H9 (cell line): Measurements from ENCODE around the gene IQCK. TPM values are rescaled to one million over a fixed set of nuclear protein-coding genes. Genes with fewer than 3 reads are reported as not detected.

ENCODE experiments used
- DNase-seq: peaks from one replicate; pipeline ENCODE4 v3.0.0-alpha.2; 2017
- H2AFZ ChIP-seq: one replicate; pipeline ENCODE4 v1.6.1; 2013; ENCODE audit warnings: mild to moderate bottlenecking, low read length, control low read depth, moderate library complexity
- H2AK5ac ChIP-seq: 2 replicates; pipeline ENCODE4 v1.6.1; 2013; ENCODE audit warnings: low read length, control low read depth, mixed read lengths; ENCODE audit not compliant: insufficient read length
- H2BK120ac ChIP-seq: one replicate; pipeline ENCODE4 v1.6.1; 2013; ENCODE audit warnings: low read depth, mild to moderate bottlenecking, low read length, control low read depth, inconsistent platforms; ENCODE audit not compliant: poor library complexity, severe bottlenecking
- H2BK12ac ChIP-seq: 2 replicates; pipeline ENCODE4 v1.6.1; 2013; ENCODE audit warnings: low read length, control low read depth, mixed read lengths, low read depth; ENCODE audit not compliant: insufficient read length
- H2BK15ac ChIP-seq: 2 replicates; pipeline ENCODE4 v1.6.1; 2013; ENCODE audit warnings: low read depth, low read length, control low read depth
- H2BK20ac ChIP-seq: one replicate; pipeline ENCODE4 v1.6.1; 2013; ENCODE audit warnings: low read depth, mild to moderate bottlenecking, low read length, control low read depth, inconsistent platforms; ENCODE audit not compliant: poor library complexity, severe bottlenecking
- H2BK5ac ChIP-seq: 2 replicates; pipeline ENCODE4 v1.6.1; 2013; ENCODE audit warnings: low read length, control low read depth, mixed read lengths; ENCODE audit not compliant: insufficient read length
- H3K14ac ChIP-seq: 2 replicates; pipeline ENCODE4 v1.6.1; 2013; ENCODE audit warnings: low read length, control low read depth; ENCODE audit not compliant: insufficient read depth
- H3K18ac ChIP-seq: 2 replicates; pipeline ENCODE4 v1.6.1; 2013; ENCODE audit warnings: low read depth, mild to moderate bottlenecking, mixed read lengths, low read length, control low read depth; ENCODE audit not compliant: insufficient read length
- H3K23ac ChIP-seq: 2 replicates; pipeline ENCODE4 v1.6.1; 2013; ENCODE audit warnings: low read length, control low read depth, mixed read lengths, low read depth; ENCODE audit not compliant: insufficient read length
- H3K23me2 ChIP-seq: 2 replicates; pipeline ENCODE4 v1.6.1; 2013; ENCODE audit warnings: low read depth, mild to moderate bottlenecking, mixed read lengths, low read length, control low read depth; ENCODE audit not compliant: insufficient read length, poor library complexity, severe bottlenecking
- H3K27ac ChIP-seq: 2 replicates; pipeline ENCODE4 v1.5.1; 2013; ENCODE audit warnings: low read length, control low read depth, mixed read lengths, low read depth; ENCODE audit not compliant: insufficient read length
- H3K27me3 ChIP-seq: 2 replicates; pipeline ENCODE4 v1.6.1; 2013; ENCODE audit warnings: low read length, control low read depth, inconsistent platforms; ENCODE audit not compliant: insufficient read depth
- H3K4ac ChIP-seq: 2 replicates; pipeline ENCODE4 v1.6.1; 2013; ENCODE audit warnings: low read depth, mild to moderate bottlenecking, control low read depth, inconsistent platforms, low read length, moderate library complexity
- H3K4me1 ChIP-seq: 2 replicates; pipeline ENCODE4 v1.6.1; 2013; ENCODE audit warnings: low read length, control low read depth, inconsistent platforms; ENCODE audit not compliant: insufficient read depth
- H3K4me2 ChIP-seq: 2 replicates; pipeline ENCODE4 v1.6.1; 2013; ENCODE audit warnings: low read length, control low read depth, mixed read lengths; ENCODE audit not compliant: insufficient read length, insufficient read depth
- H3K56ac ChIP-seq: 2 replicates; pipeline ENCODE4 v1.6.1; 2013; ENCODE audit warnings: low read depth, mild to moderate bottlenecking, mixed read lengths, low read length, control low read depth; ENCODE audit not compliant: insufficient read length
- H3K79me1 ChIP-seq: 2 replicates; pipeline ENCODE4 v1.6.1; 2013; ENCODE audit warnings: low read depth, mild to moderate bottlenecking, moderate library complexity, low read length, control low read depth, inconsistent platforms; ENCODE audit not compliant: insufficient read depth, poor library complexity, severe bottlenecking
- H3K79me2 ChIP-seq: 2 replicates; pipeline ENCODE4 v1.6.1; 2013; ENCODE audit warnings: low read length, control low read depth, inconsistent platforms; ENCODE audit not compliant: insufficient read depth
- H3K9ac ChIP-seq: 2 replicates; pipeline ENCODE4 v1.6.1; 2013; ENCODE audit warnings: low read length, control low read depth, mixed read lengths; ENCODE audit not compliant: insufficient read length; ENCODE audit errors: extremely low read depth
- H3K9me3 ChIP-seq: one replicate; pipeline ENCODE4 v1.6.1; 2013; ENCODE audit warnings: low read depth, low read length, inconsistent platforms; ENCODE audit not compliant: control insufficient read depth
- H3T11ph ChIP-seq: one replicate; pipeline ENCODE4 v1.6.1; 2013; ENCODE audit warnings: mild to moderate bottlenecking, low read length, control low read depth, inconsistent platforms
- H4K20me1 ChIP-seq: one replicate; pipeline ENCODE4 v1.6.1; 2013; ENCODE audit not compliant: control insufficient read depth, insufficient read length, insufficient read depth
- H4K5ac ChIP-seq: 2 replicates; pipeline ENCODE4 v1.6.1; 2013; ENCODE audit warnings: low read depth, mild to moderate bottlenecking, mixed read lengths, low read length, control low read depth; ENCODE audit not compliant: insufficient read length
- H4K8ac ChIP-seq: replicated peaks from 2 replicates; pipeline ENCODE4 v1.6.1; 2013; ENCODE audit warnings: low read length, control low read depth, mixed read lengths, low read depth; ENCODE audit not compliant: insufficient read length
- H4K91ac ChIP-seq: 2 replicates; pipeline ENCODE4 v1.6.1; 2013; ENCODE audit warnings: low read depth, mild to moderate bottlenecking, moderate library complexity, mixed read lengths, low read length, control low read depth; ENCODE audit not compliant: insufficient read length
- H3K27ac Mint-ChIP-seq, 3 experiments: 2 replicates in 2 of 3; 3 replicates in 1 of 3; pipeline ENCODE4 v1.8.0; 2020 to 2021; ENCODE audit warnings: mixed read lengths in 3 of 3, mild to moderate bottlenecking in 1 of 3, moderate library complexity in 1 of 3
- H3K27me3 Mint-ChIP-seq: 2 replicates; pipeline ENCODE4 v1.8.0; 2021; ENCODE audit warnings: low read depth, mild to moderate bottlenecking, moderate library complexity, mixed read lengths
- H3K36me3 Mint-ChIP-seq, 3 experiments: 2 replicates in 2 of 3; 3 replicates in 1 of 3; pipeline ENCODE4 v1.8.0; 2020 to 2021; ENCODE audit warnings: low read depth in 3 of 3, mixed read lengths in 3 of 3; ENCODE audit not compliant: insufficient read depth in 1 of 3
- H3K4me1 Mint-ChIP-seq, 2 experiments: 2 replicates each; pipeline ENCODE4 v1.8.0; 2020; ENCODE audit warnings: mixed read lengths in 2 of 2
- H3K4me3 Mint-ChIP-seq, 2 experiments: 2 replicates in 1 of 2; 3 replicates in 1 of 2; pipeline ENCODE4 v1.8.0; 2020 to 2021; ENCODE audit warnings: mild to moderate bottlenecking in 2 of 2, mixed read lengths in 2 of 2, moderate library complexity in 1 of 2
- H3K9me3 Mint-ChIP-seq, 2 experiments: 2 replicates in 1 of 2; 3 replicates in 1 of 2; pipeline ENCODE4 v1.8.0; 2020; ENCODE audit warnings: mild to moderate bottlenecking in 2 of 2, mixed read lengths in 2 of 2, moderate library complexity in 1 of 2
- WGBS: extraction: QIAGEN DNeasy Blood & Tissue Kit; methylation state at CpG from one replicate; pipeline ENCODE4 v1.1.7; 2013; ENCODE audit warnings: missing lambda C conversion rate, low lambda C conversion rate, mixed read lengths; ENCODE audit not compliant: insufficient read length; ENCODE audit errors: extremely low coverage; 5-methylcytosine and 5-hydroxymethylcytosine counted together
- total RNA-seq: library from RNA; stranded (reverse); gene quantifications from 2 replicates; pipeline ENCODE4 v1.2.1, GENCODE V29; 2021
- TF ChIP-seq, protein P1 (sequence below): fragments of 200-600 bp; sonication (generic); conservative IDR thresholded peaks from 3 replicates; pipeline ENCODE4 v1.8.0; 2021; ENCODE audit warnings: antibody characterized with exemption, mild to moderate bottlenecking

Gene IQCK
- total RNA-seq, 1 experiment from 2014 or later: 9.0 TPM

DNA sequence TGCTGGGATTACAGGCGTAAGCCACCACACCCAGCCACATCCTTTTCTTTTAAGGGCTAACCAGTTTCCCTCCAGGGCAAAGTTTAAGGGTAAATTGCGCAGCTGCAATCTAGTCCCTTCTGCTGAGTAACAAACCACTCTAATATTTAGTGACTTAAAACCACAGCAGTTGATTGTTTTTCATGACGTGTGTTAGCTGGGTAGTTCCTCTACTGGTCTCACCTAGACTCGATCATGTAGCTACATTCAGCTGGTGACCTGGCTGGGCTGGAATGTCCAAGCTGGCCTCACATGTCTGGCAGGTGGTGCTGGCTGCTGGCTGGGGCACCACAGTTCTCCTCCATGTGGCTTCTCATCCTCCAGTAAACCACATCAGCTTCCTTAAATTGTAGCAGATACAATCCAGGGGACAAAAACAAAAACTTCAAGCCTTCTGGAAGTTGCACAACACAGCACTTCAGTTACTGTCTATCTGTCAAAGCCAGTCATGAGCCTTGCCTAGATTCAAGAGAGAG is 91.1 kb downstream of the IQCK start:
- Histone ChIP-seq H4K5ac (no peak overlapping the region), H4K91ac (no peak overlapping the region), H2BK120ac (no peak overlapping the region), H3K9ac (no peak overlapping the region), H3K27ac (no peak overlapping the region), H3K23me2 (no peaks in the 10 kb centered on the region), H2AK5ac (no peak overlapping the region), H3K56ac (no peak overlapping the region), H3K79me2 (no peaks in the 10 kb centered on the region), H3K79me1 (no peaks in the 10 kb centered on the region), H3K4me2 (no peak overlapping the region), H3K27me3 (no peaks in the 10 kb centered on the region), H3K4ac (no peak overlapping the region), H4K20me1 (no peaks in the 10 kb centered on the region), H2BK12ac (no peak overlapping the region), H3K23ac (no peak overlapping the region), H4K8ac (no peak overlapping the region), H2AFZ (no peak overlapping the region), H3K9me3 (peaks cover 19% of the 10 kb centered on the region), H2BK15ac (no peak overlapping the region), H3T11ph (no peak overlapping the region), H3K18ac (no peak overlapping the region), H2BK20ac (no peak overlapping the region), H3K4me1 (no peaks in the 10 kb centered on the region; the same call in 1 of the 2 replicates), H3K14ac (no peak overlapping the region), H2BK5ac (no peak overlapping the region)
- Mint-ChIP-seq H3K36me3 (peaks cover 25 to 42% (median 28%) of the 10 kb centered on the region in 3 experiments), H3K9me3 (peaks cover 40 to 42% of the 10 kb centered on the region in 2 experiments), H3K4me3 (no peak overlapping the region), H3K27ac (no peak overlapping the region; a peak in 2 of 7 replicates), H3K4me1 (peaks cover 15 to 17% of the 10 kb centered on the region in 2 experiments), H3K27me3 (no peaks in the 10 kb centered on the region; the same call in 1 of the 2 replicates)
- no CpG with 5 or more reads among the region's 4 CpGs for WGBS
- DNase-seq: no peak
- TF ChIP-seq, protein P1, sequence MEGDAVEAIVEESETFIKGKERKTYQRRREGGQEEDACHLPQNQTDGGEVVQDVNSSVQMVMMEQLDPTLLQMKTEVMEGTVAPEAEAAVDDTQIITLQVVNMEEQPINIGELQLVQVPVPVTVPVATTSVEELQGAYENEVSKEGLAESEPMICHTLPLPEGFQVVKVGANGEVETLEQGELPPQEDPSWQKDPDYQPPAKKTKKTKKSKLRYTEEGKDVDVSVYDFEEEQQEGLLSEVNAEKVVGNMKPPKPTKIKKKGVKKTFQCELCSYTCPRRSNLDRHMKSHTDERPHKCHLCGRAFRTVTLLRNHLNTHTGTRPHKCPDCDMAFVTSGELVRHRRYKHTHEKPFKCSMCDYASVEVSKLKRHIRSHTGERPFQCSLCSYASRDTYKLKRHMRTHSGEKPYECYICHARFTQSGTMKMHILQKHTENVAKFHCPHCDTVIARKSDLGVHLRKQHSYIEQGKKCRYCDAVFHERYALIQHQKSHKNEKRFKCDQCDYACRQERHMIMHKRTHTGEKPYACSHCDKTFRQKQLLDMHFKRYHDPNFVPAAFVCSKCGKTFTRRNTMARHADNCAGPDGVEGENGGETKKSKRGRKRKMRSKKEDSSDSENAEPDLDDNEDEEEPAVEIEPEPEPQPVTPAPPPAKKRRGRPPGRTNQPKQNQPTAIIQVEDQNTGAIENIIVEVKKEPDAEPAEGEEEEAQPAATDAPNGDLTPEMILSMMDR: no peak
